Stimulated activated CD8-positive, alpha-beta memory T cell treated with anti-CD3 and anti-CD28 coated beads, Interleukin-15, amount 100 ng/mL, for 4 hours (primary cell): ENCODE measurements around the gene IKBKE.
"Not testable (repeated sequence)": the region's sequence is repeated elsewhere in the genome, so short reads cannot be mapped to it uniquely, and the experiment has no call there.

Experiments used
- DNase-seq, 2 donors: peaks; one replicate each; pipeline ENCODE4 v3.0.0-alpha.2; 2020; ENCODE audit warnings: low read depth in 2 of 2

IKBKE gene

DNA sequence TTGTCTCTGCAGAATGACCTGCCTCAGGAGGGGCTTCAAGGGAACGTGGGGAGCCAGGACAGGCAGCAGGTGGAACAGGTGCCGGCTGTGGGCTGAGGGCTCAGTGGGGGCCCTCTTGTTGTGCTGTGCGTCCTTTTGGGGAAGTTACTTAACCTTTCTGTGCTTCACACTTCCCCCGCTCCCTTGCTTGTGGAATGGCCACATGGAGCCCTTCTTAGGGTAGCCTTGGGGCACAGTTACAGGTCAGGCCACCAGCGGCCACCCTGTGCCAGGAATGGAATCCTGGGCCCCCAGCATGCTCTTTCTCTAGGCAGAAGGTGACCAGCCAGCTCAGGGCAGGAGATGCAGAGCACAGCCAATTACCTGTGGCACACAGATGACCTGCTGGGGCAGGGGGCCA lies 2.6 kb downstream of the IKBKE start:
- DNase-seq = no peak

DNA sequence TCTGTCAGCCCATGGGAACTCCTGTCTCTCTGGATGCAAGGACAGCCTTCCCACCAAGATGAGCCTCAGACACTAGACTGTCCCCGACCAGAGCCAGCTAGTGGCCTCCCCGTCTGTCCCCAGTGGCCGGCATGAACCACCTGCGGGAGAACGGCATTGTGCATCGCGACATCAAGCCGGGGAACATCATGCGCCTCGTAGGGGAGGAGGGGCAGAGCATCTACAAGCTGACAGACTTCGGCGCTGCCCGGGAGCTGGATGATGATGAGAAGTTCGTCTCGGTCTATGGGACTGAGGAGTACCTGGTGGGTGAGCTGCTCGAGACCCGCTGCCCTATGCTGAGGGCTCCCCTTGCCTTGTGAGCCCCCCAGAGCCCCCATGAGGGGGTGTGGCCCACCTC lies 5.8 kb downstream of the IKBKE start:
- DNase-seq = no peak

DNA sequence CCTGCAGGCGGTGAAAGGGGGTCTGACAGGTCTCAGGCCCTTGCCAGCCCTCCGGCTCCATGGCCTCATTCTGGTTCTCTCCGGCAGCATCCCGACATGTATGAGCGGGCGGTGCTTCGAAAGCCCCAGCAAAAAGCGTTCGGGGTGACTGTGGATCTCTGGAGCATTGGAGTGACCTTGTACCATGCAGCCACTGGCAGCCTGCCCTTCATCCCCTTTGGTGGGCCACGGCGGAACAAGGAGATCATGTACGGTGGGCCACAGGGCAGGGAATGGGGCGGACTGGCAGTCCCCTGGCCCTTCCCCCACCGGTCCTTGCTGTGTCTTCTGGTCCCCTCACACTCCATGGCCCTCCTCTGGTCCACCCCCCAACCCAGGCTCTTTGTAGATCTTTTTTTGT lies 6.3 kb downstream of the IKBKE start:
- no peak for DNase-seq

DNA sequence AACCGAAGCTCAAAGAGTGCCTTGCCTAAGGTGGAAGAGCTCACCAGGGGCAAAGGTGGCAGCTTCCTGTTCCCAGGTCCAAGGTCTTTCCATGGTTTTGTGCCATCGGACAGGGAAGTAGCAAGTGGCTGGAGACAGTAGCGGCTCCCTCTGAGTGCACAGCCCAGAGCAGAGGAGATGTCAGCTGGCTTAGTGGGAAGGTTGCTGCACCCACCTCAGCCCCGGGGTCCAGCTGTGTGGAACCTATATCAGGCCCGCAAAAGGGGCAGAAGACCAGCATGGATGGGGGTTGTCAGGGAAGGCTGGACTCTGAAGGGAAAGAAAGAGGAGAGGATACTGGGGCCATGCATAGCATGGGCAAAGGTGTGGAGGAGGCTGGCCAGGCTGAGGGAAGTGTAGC lies 6.8 kb downstream of the IKBKE start:
- DNase-seq = no peak

DNA sequence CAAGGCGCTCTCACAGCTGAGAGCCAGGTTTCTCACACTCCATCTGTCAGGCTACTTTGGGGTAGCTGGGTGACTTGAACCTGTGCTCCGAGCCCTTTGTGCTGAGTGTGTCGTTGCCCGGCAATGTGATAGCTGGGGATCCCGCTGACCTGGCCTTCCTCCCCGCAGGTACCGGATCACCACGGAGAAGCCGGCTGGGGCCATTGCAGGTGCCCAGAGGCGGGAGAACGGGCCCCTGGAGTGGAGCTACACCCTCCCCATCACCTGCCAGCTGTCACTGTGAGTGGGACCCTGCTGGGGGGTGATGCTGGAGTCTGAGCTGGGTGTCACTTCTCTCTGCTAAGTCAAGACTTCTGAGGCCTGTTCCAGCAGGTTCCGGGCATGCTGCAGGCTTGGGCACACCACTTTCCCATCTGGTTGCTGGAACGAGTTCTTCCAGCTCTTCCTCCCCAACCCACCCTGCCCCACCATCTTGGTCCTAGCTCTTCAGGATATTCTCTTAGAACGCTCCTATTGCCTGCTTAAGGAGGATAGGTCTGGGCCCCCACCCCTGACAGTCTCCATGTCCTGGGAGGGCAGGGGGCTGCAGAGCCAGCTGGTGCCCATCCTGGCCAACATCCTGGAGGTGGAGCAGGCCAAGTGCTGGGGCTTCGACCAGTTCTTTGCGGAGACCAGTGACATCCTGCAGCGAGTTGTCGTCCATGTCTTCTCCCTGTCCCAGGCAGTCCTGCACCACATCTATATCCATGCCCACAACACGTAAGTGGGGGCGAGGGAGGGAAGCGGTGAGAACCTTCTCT lies 7.5 kb downstream of the IKBKE start:
- DNase-seq = no peak

DNA sequence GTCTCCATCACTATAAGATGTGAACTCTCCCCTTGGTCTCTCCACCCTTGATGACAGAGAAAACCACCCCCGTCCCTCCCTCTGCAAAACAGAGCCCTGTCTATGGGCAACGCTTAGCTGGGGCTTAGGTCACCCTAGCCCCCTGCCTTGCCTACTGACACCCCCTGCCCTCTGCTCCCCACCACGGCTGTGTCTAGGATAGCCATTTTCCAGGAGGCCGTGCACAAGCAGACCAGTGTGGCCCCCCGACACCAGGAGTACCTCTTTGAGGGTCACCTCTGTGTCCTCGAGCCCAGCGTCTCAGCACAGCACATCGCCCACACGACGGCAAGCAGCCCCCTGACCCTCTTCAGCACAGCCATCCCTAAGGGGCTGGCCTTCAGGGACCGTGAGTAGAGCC lies 8.5 kb downstream of the IKBKE start:
- DNase-seq = no peak

DNA sequence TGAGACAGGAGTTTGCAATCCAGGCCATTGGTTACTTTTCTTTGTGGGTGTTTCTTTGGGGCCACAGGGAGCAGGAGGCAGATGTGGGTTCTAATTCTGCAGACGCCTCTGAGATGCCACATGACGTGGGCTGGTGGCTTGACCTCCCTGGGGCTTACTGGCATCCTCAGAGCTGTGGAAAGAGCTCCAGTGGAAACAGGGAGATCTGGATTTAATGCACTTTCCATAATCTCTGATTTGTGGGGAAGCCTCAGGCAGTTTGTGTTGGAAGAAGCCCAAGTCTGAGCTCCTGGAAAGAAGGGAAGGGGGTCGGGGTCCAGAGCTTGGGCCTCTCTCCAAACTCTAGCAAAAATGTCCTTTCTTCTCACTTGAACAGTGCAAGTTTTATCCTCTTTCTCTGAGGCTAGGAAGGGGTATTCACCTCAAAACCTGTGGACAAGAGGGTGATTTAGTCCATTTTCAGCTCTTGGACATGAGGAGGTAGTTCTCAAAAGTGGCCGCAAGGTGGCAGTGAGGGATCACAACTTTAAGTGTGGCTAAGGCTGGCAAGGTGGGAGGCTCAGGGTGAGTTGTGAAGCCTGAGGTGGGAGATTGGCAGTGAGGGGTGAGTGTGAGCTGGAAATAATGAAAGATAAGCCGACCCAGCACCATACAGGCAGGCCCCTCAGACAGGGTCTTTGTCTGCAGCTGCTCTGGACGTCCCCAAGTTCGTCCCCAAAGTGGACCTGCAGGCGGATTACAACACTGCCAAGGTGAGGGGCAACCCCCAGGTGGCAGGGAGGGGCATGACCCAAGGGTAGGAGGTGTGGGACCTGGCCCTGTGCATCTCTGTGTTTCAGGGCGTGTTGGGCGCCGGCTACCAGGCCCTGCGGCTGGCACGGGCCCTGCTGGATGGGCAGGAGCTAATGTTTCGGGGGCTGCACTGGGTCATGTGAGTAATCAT lies 9.2 kb downstream of the IKBKE start:
- peak in 1 of 2 donors; percentile 44 for DNase-seq

DNA sequence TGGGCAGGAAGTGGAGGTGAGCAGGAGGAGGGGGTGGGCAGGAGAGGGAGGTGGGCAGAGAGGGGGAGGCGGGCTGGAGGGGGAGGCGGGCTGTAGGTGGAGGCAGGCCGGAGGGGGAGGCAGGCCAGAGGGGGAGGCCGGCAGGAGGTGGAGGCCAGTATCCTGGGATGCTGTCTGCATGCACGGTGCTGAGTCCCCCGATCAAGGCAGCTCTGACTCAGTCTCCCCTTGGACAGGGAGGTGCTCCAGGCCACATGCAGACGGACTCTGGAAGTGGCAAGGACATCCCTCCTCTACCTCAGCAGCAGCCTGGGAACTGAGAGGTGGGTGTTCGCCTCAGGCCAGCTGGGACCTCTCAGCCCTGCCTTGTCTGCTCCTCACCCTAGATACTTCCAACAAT lies 9.9 kb downstream of the IKBKE start:
- no peak for DNase-seq

DNA sequence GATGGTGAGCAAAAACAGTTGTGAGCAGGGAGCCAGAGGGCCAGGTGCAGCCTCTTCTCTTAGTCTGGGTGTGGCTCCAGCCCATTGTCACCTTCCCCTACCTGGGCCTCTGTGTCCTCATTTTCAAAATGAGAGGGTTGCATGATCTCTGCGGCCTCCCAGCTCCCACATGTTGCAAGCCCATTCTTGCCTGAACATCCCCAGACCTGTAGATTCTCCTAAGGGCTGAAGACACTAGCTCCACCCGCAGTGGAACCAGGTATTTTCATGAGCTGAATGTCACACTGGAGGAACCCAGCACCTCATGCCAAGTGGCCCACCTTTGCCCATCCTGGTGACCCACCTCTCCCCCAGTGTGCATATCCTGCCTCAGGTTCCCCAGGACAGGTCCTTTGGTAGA lies 12.3 kb downstream of the IKBKE start:
- DNase-seq = no peak

DNA sequence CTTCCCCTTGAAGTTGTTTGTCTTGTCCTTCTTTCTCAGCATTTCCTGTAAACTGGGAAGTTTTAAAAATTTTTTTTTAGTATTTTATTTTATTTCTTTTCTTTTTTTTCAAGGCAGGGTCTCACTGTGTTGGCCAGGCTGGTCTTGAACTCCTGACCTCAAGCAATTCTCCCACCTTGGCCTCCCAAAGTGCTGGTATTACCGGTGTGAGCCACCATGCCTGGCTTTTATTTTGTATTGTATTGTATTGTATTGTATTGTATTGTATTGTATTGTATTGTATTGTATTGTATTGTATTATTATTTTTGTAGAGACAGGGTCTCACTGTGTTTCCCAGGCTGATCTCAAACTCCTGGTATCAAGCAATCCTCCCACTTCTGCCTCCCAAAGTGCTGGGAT lies 13.6 kb downstream of the IKBKE start:
- DNase-seq = not testable (repeated sequence)

DNA sequence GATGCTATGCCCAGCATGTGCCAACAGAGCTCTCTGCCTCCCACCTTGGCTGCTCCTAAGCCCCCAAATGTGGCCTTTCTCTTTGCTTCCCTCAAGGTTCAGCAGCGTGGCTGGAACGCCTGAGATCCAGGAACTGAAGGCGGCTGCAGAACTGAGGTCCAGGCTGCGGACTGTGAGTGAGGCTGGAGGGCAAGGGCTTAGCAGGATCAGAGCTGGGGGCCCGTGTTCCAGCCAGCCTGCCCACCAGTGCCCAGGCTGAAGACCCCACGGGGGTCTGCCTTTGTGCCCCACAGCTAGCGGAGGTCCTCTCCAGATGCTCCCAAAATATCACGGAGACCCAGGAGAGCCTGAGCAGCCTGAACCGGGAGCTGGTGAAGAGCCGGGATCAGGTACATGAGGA lies 14.6 kb downstream of the IKBKE start:
- DNase-seq = no peak

DNA sequence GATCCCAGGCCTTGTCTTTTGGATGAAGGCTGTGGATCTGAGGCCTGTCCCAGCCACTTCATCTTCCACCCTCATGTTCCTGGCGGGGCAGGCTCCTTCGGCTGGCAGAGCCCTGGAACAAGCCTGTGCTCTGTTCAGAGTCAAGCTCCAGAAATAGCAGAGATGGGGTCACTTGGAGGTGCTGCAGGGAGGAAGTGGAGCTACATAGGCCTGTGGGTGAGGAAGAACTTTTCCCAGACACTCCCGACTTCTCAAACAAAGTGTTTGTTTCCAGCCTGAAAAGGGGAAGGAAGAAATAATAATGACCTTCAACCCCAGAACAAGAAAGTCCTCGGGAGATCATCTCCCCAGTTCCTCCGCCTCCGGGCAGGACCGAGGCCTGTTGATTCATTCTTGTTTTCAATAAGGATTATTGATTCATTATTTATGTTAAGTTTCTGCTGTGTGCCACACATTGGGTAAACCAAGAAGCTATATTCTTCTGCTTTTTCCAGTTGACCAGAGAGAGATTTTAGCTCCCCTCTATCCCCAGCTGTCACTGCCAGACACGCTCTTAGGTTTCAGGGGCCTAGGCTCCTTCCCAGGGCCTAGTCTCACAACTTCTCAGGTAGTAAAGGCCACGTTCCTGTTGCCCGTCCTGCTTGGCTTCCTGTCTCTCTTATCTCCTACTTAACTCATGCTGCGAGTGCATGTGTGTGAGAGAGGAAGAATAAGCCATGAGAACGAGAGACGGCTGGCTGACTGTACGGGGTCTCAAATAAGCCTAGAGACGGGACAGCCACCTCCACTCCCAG lies 16.9 kb downstream of the IKBKE start:
- no peak for DNase-seq

DNA sequence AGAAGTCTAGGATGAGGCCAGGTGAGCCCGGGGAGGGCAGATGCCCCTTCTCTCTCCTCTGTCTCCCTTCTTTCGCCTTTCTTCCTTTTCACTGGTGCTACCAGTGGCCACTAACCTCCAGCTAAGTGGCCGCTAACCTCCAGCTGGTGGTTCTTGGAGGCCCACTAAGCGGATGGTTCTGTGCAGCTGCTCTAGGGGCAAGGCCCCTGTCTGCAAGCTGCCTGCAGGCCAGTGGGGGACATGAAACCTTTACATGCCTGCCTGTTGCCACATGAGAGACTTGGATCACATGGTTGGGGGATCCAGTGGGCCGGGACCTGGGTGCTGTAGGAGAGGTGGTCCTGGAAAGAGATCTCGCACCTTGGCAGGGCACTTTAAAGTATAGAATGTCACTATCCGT lies 17.7 kb downstream of the IKBKE start:
- no peak for DNase-seq

DNA sequence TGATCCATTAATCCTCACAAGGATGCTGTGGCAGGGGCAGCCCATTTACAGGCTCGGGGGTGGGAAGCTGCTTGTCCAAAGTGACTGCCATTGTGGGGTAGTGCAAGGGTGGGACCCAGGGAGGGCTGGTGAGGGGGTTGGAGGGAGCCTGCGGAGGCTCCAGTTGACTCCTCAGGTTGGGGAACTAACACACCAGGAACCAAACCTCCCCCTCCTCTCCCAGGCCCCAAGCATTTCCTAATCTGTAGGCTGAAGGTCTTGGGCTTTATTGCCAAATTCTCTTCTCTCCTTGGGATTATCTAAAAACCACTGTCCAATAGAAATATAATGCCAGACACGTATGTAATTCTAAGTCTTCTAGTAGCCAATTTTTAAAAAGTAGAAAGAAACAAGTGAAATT lies 18.2 kb downstream of the IKBKE start:
- no peak for DNase-seq

DNA sequence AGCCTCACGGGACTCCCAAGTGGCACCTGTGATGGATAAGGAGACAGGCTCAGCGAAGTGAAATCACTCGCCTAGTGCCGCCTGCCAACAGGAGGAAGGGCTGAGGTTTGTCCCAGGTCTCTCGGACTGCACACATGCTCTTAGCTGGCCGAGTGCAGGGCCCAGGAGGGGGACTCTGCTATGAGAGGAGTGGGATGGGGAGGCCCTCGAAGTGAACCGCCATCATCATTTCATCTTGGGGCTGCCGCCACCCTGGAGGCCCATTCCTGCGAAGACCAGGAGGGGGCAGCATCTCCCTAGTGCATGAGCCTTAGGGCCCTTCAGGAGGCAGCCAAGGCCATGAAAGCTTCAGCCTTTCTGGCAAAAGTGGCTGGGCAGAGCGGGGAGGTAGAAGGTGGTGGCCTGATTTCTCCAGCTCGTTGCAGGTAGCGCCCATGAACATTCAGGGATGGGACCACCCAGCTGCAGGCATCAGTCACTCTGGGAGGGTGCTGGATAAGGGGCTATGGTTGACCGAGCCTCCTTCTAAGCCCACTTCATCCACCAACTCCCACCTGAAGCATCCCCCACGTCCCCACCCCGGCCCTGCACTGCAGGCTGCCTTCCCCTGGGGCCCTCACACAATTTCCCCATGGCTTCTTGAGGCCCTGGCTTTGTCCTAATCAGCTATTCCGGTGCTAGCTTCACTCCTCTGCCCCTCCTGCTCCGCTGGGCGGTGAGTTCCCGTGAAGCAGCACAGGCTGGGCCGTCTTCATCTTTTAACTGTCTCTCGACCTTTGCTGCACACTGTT lies 19.9 kb downstream of the IKBKE start:
- DNase-seq = peak in 1 of 2 donors; percentile 37

DNA sequence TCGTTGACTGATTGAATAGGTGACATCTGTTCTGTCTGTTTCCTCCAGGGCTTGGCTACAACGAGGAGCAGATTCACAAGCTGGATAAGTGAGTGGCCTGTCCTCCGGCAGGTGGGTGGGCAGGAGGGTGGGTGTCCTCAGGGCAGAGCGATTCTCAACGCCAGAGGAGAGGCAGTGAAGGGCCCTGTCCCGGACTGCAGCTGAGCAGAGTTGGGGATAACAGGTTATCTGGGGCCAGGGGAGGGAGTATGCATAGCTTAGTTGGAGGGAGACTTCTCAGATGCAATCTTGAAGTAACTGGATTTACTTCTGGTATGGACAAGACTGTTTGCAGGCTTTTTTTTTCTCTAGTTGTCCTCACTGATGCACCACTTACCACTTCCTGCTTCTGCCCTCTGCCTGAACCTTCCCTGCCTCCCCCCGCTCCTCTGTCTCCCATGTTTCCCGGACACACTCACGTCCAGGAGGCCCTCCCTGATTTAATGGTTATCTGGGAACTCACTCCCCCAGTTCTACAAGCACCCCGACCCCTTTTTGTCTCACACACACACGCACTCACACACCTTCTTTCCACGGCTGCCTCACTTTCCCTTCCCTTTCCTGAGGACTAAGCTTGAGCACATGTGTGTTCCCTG lies 20.6 kb downstream of the IKBKE start:
- no peak for DNase-seq

DNA sequence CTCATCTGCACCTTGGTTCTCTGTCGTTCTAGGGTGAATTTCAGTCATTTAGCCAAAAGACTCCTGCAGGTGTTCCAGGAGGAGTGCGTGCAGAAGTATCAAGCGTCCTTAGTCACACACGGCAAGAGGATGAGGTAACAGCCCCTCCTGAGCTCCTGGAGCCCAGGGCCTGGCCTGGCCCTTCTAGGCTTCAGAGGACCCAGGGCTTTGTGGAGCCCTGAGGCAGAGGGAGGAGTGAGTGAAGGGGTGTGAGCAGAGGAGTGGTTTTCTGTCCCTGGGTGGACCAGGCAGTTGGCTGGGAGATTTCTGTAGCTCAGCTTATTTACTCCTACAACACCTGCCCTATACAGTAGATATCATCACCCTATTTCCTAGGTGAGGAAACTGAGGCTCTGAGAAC lies 21.3 kb downstream of the IKBKE start:
- no peak for DNase-seq

DNA sequence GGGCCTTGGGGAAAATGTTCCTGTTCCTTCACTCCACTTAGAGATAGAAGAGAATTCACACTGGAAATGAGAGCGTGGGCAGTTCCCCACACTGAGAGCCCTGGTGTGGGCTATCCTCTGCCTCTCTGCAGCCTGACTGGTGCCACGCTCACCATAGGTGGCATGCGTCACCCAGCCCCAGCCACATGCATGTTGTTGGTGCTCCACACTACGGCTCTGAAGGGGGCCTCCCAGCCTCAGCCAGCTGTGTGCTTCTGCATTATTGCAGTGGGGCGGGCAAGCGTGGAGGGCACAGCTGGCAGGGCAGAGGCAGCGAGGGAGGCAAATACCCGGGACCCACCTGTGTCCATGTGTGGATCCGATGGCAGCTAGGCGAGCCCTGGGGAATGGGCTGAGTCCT lies 22.3 kb downstream of the IKBKE start:
- DNase-seq = no peak

DNA sequence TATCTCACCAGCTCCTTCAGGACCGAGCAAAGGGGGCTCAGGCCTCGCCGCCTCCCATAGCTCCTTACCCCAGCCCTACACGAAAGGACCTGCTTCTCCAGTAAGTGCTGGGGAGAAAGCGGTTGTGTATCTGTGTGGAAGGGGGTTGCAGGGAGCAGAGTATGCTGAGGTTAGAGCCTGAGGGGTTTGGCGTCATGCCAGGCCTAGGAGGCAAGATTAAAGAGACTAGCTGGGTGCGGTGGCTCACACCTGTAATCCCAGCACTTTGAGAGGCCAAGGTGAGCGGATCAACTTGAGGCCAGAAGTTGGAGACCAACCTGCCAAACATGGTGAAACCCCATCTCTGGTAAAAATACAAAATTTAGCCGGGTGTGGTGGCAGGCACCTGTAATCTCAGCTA lies 23.0 kb downstream of the IKBKE start:
- no peak for DNase-seq

DNA sequence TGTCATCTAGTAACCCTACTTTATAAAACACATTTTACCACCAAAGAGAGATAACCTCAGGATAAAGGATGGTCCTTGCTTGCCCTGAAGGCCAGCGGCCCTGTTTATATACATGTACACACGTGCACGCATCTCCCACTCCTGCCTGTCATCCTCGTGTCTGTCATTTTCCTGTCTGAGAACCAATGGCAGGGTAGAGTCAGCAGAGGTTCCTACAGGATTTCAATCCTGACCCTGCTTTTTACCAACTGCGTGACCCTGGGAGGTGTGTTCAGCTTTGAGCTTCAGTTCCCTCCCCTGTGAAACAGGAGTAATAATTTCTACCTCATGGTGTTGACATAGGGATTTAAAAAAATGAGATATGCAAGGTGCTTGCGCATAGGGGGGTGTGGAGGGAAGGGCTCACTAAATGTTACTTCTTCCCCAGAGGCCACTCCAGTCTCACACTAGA lies 24.8 kb downstream of the IKBKE start:
- no peak for DNase-seq
